Measurements from ENCODE around the gene PRTG. TPM values are rescaled to one million over a fixed set of nuclear protein-coding genes. Genes with fewer than 3 reads are reported as not detected.
"Not testable (repeated sequence)": the region's sequence is repeated elsewhere in the genome, so short reads cannot be mapped to it uniquely, and the experiment has no call there.

Gene PRTG
- total RNA-seq, 1 donor from 2014 or later, result 1.4 TPM

DNA sequence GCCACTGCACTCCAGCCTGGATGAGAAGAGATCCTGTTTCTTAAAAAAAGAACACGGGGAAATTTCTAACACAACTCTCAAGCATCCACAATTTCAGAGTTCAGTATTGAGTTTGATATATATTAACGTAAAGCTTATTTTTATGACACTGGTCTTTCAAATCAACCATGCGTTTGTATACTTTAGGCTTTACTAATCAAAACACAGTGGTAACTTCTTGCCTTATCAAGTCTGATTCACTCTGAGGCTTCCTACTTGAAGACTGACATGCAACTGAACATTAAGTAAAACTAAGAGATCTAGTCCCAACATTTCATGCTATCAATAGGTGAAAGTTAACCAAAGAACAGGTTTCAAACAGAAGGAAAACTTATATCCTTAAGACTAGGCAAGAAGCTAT is 46.7 kb downstream of the PRTG start:
- no peak for DNase-seq (ENCODE audit: low spot score)

DNA sequence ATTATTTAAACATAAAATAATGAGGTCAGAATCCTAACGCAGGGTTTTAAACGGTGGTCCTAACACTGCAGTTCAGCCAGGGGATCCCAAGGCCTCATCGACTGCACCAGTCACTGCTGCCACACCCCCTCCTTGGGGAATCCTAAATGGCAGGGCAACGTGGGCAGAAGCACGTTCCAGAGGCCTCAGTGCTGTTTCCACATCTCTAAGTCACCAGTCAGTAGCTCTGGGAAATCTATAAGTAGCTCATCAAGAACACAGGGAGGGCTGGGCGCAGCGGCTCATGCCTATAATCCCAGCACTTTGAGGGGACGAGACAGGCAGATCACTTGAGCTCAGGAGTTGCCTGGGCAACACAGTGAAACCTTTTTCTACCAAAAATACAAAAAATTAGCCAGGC is 47.5 kb downstream of the PRTG start:
- DNase-seq (ENCODE audit: low spot score), result no peak

DNA sequence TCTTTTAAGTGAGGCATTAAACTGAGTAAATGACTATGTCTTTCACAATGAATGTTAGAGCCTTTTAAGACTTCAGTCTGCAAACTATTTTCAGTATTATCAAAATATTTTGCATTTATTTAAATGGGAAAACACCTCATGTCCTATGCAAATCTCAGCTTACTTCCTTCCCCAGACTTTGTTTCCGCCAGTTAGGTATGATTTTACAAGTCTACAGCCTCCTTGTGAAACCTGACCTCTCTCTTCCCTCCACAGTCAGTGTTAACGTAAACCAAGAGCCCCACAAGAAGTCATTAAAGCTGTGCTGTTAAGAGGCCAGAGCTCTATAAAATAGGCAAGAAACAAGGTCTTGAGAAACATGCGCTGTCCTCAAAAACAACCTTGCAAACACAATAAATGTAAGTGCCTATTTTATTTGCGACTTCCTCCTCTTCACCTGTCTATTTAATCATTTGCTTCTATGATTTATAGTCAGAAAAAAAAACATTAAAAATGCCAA is 48.3 kb downstream of the PRTG start:
- no peak for DNase-seq (ENCODE audit: low spot score)

DNA sequence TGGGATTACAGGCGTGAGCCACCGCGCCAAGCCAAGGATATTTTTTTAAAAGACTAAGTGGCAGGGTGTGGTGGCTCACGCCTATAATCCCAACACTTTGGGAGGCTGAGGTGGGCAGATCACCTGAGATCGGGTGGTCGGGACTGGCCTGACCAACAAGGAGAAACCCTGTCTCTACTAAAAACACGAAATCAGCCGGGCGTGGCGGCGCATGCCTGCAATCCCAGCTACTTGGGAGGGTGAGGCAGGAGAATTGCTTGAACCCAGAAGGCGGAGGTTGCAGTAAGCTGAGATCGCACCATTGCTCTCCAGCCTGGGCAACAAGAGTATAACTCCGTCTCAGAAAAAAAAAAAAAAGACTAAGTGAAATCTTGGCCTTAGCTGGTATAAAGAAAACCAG is 49.8 kb downstream of the PRTG start:
- not testable (repeated sequence) for DNase-seq (ENCODE audit: low spot score)

DNA sequence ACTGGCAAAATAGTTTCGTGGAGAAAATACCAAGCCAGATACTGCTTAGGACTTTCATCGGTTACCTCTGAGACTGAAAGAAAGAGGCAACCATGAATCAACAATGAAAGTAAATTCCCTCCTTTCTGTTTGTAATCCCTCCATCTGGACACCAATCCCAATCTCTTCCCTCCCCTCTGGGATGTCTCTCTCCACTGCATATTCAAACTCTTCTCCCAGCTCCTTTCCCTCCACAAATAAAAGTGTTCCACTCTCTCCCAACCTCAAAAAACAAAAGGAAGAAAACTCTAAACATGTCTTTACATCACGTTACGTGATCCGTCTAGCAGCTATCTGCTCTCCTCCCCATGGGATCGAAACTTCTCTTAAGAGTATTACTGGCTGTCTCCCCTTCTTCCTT is 55.2 kb downstream of the PRTG start:
- DNase-seq (ENCODE audit: low spot score), result no peak

DNA sequence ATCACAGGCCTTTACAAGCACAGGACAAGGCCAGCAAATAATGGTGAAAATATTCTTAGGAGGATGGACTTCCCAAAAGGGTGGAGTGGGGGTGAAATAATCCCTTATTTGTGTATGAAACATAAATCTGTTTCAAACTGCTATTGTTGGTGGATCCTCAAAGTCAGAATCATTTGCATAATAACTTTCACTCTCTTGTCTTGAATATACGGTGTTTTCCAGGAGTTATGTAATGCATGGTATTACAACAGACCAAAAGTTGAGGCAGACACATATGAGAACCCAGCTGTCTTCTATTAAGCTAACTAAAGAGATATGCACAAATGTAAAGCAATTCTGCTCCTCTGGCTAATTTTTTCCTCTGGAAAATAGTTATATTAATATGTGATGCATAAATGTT is 57.7 kb downstream of the PRTG start:
- DNase-seq (ENCODE audit: low spot score), result no peak

DNA sequence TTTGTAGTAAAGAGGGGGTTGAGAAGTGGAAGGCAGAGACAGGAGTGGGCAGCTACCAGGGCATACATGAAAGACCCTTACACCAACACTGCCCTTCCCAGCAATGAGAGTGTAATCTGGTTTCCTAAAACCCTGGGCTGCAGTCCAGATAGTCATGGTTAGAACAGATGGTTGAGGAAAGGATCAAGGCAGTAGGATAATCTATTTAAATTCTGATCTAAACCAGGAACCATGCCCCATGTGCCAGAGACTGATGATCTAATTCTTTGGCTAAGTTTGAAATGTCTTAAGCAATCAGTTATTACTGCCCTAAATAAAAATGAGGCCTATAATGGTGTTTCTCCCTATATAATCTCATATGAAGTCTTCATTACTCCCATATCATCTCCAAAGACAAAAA is 59.6 kb downstream of the PRTG start:
- no peak for DNase-seq (ENCODE audit: low spot score)

DNA sequence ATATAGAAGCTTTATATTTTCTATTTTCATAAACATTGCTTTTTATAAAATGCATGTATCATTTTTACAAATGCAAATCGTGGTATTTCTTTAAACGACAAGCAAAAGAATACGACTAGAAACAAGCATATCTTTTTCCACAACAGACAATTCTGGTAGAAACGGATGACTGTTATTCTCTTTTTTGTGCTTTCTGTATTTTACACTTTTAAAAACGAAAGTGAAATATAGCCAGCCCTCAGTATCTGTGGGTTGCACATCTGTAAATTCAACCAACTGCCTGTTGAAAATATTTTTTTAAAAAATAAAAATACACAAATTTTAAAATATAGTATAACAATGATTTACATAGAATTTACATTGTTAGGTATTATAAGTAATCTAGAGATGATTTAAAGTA is 61.3 kb downstream of the PRTG start:
- DNase-seq (ENCODE audit: low spot score), result no peak

DNA sequence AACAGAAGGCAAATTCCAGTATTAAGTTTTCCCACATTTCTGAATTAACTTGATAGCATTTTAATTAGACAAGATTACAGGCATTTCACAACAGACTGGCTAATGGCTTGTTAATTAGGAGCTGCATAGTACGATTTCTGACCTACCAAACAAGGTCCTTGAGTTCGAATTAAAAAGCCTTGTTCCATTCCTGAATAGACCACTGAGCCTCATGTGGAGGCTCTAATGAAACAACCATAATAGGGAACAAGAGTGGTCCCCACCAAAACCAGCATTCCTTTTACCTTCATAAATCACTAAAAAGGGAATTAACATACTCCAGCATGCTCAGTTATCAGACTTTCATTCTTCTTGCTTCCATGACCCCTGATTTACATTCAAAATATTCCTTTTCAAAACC is 66.4 kb downstream of the PRTG start:
- DNase-seq (ENCODE audit: low spot score), result no peak

DNA sequence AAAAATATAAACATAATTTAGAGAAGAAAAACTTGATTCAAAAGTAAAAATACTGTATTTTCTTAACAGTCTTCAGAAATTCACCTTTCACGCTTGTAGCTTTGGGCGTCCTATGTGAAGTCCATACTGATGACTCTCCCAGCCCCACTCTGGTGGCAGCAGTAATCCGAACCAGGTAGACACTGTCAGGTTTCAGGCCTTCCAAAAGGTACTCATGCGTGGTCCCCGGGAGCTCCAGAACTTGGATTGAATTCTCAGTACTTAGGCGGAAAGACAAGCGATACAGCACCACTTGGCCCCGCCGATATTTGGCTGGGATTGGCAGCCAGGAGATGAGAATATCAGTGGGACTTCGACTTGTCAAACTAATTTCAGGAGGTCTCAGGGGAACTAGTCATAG is 69.7 kb downstream of the PRTG start:
- DNase-seq (ENCODE audit: low spot score), result no peak

DNA sequence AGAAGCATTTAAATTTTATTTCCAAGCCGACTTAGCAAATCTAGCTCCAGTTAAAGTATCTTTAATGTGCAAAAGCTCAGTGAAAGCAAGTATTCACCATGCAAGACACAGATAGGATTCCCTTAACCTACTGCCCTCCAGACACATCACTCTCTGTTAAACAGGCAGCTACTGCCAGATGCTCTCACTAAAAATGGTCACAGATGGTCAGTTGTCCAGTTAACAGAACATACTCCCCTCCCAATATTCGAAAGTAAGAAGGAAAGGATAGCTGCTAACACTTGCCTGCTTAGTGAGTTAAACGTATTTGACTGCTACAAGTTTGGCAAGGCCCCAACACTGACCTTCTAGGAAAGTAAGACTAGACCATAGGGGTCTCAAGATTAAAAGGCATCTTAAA is 73.7 kb downstream of the PRTG start:
- DNase-seq (ENCODE audit: low spot score), result no peak

DNA sequence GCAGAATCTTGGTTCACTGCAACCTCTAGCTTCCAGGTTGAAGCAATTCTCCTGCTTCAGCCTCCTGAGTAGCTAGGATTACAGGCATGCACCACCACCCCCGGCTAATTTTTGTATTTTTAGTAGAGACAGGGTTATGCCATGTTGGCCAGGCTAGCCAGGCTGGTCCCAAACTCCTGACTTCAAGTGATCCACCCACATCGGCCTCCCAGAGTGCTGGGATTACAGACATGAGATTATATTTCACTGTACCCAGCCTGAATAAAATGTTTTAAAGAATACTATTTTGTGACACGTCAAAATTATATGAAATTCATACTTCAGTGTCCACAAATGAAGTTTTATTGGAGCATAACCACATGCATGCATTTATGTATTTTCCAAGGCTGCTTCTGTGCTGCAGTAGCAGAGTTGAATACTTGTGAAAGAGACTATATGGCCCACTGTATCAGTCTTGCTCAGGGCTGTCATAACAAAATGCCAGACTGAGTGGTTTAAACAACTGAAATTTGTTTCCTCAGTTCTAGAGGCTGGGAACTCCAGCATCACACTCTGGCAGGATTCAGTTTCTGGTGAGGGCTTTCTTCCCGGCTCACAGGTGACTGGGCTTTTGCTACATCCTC is 77.2 kb downstream of the PRTG start:
- DNase-seq (ENCODE audit: low spot score), result no peak

DNA sequence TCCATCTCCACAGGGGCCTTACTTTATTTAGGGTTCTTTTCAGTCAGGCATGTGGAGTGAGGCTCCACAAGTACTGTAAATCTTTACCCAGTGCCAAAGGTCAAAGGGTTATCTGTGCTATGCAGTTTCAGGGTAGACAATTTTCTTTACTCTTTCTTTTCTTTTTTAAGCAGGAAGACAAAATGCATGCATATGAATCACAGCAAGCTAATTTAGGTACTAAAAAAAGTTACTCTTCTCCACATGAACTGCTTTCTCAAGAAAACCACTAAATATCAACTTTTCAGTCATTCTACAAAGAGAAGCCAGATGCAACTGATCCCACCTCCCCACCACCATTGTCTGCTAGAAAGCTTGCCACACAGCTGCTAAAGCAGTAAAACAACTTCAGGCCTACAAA is 81.5 kb downstream of the PRTG start:
- DNase-seq (ENCODE audit: low spot score), result no peak

DNA sequence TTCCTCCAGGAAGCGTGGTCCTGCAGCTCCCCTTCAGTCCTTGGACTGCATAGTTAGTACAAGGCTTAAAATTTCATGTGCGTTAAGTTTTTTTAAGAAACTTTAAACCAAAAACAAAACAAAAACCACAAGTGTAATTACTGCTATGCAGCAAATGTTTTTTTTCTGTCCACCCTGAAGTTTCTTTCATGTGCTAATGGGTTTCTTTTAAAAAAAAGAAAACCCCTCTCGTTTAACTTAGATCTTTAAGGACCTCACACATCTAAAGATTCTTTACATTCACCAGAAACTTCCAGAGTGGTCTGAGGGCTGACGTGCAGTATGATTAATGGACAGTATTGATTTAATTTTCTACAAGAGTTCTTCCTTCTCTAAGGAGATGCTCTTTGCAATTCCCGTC is 82.8 kb downstream of the PRTG start:
- no peak for DNase-seq (ENCODE audit: low spot score)

DNA sequence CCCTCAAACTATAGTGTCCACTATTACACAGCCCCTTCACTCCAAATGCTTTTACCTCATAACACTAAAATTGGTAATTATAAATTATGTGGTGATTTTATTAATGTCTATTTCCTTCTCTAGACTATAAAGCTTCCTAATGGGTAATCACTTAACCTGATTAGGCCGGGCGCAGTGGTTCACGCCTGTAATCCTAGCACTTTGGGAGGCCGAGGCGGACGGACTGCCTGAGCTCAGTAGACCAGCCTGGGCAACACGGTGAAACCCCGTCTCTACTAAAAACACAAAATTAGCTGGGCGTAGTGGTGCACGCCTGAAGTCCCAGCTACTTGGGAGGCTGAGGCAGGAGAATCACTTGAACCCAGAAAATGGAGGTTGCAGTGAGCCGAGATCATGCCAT is 83.5 kb downstream of the PRTG start:
- no peak for DNase-seq (ENCODE audit: low spot score)

DNA sequence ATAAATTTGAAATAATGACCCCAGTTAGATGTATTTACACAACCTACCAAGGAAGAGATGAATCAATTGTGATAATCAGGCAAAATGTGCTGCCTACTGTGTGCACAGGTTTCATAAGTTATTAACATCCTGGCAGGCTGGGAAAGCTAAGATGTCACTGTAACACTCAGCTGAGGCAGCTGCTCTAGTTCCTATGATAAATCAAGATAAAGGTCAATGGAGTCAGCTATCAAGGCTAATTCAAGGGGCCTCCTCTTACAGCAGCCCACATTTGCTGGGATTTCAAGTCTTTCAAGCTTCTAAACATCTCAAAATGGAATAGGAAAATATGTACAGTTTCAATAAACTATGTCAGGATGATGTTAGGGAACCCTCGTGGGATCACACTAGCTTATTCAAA is 84.1 kb downstream of the PRTG start:
- no peak for DNase-seq (ENCODE audit: low spot score)

DNA sequence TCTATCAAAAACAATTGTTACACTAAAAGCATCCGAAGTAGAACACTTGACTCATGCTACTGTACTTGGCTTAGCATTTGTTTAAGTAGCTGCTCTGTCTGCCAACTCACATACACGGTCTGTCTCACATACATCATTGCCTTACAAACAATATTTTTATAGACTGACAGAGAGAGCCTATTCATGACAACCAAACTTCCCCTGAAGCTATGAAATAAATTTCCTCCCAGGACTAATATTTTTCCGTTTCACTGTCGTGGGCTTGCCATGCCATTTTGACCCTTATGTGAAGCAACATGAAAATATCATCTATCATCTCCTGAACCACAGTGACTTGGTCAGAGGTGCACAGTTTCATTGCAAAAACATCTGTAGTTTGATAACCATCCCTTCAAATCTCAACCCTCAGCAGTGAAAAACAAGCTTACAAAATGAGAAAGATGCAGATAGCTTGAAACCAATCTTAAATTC is 88.4 kb downstream of the PRTG start:
- DNase-seq (ENCODE audit: low spot score), result no peak

DNA sequence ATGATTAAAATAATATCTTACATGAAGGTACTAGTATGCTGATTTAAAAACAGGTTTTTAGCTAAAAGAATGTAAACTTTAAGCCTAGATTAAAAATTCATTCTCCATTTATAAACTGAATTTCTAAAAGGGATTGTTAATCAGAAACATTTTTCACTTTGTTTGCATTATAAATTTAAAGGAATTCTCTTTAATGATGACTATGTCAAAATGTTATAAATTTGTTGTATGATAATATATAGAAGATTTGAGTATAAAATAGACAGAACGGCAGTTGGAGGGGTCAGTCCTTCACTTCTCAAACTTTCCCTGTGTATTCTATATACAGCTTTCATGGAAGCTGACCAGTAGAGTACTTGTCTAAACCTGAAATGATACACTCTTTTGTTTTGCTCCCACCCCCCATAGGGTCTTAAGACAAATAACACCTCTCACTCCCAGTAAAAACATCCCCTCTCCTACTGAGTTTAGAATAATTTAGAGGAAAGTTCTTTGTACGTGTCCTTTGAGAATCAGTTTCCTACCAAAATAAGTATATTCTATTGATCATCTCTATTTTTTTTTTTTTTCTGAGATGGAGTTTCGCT is 90.0 kb downstream of the PRTG start:
- no peak for DNase-seq (ENCODE audit: low spot score)

DNA sequence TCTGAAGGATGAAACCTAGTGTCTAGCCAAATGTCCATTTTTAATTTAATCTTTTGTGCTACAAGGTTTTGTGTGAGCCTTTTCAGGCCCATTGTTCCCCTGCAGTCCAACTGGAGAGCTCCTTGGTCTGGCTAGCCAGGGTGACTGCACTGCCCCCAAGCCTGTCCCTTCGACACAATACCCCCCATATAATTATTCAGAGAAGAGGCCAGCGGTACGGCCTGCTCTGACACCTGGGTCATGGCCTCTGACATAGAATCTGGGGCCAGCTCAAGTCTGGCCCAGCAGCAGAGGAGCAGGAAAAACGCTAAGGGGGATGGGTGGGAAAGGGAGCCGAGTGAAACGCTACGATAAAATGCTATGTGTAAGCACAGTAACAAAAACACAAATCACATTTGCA is 90.6 kb downstream of the PRTG start:
- DNase-seq (ENCODE audit: low spot score), result no peak

DNA sequence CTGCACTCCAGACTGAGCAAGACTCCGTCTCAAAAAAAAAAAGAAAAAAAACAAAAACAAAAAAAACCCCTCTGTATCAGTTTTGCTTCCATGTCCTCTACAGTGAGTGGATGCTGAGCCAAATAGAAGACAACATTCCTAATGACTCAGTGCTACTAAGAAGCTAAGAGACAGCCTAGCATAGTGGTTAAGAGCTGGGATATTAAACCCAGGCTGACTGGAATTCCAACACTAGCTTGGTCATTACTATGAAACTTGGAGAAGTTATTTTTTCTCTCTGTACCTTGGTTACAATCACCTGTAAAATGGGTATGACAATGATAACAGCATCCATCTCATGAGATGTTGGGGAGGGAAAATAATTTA is 93.9 kb downstream of the PRTG start:
- DNase-seq (ENCODE audit: low spot score), result no peak

DNA sequence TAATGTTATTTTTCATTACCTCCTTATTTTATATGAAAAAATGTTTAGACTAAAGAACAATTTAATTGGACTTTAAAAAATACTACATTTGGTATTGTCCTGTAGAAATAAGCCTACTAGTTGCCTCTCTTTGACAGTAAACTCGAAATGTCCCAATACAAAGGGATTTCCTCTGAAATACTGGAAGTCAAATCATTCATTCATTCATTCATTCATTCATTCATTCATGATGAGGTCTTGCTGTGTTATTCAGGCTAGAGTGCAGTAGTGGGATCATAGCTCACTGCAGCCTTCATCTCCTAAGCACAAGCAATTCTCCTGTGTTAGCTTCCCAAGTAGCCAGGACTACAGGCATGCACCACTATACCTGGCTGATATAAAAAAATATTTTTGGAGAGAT is 104.2 kb downstream of the PRTG start:
- DNase-seq (ENCODE audit: low spot score), result no peak

DNA sequence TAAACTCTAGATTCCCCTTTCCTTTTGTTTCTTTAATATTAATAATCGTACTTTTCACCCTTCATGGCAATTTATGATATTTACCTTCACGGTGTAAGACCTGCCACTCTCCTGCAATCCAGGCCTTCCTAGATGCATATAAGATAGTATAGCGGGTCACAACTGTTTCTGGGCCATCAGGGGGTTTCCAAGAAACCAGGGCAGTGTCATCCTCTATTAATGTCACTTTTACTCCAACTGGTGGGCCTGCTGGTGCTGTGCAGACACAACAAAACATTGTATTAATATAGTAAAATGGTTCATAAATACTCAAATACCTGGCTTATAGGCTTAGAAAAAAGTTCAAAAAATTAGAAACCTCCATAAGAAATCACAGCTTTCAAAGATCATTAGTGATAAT is 105.9 kb downstream of the PRTG start:
- no peak for DNase-seq (ENCODE audit: low spot score)

DNA sequence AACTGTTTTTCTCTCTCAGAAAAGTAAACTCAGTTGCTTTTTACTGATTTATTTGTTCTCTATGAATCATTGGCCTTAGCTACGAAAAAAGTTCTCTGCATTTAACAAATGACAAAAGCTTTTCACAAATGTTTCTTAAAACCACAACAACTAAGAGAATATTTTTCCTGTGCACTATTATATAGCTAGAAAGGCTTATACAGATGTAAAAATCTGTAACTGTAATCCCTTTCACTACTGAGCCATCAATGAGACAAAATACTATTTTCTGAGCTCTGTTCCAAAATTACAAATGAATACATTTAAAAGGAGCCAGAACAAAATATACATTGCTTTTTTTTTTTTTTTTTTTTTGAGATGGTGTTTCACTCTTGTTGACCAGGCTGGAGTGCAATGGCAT is 109.2 kb downstream of the PRTG start:
- no peak for DNase-seq (ENCODE audit: low spot score)

DNA sequence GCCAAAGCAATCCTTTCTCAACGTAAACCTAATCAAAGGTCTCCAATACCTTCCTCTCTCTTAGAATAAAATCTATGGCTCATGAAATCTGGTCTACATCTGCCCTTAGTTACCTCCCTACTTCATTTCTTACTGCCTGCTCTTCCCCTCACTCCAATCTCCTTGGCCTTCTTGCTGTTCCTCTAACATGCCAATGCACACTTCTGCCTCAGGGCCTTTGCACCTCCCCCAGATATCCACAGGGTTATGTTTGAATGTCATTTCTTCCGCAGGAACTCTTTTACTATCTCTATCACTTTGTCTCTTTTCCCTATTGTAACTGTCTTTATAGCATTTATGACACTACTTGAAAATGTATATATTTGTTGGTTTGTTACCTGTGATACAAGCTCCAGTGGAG is 110.5 kb downstream of the PRTG start:
- DNase-seq (ENCODE audit: low spot score), result no peak

All from mucosa of gallbladder (tissue), 1 donor.